HEK293 (cell line): ENCODE data around the gene ETNPPL.

ENCODE experiments used
- CTCF ChIA-PET: fragments of 350-600 bp; formaldehyde crosslinking; extraction: SDS; loops from one replicate; lab custom pipeline; 2021; ENCODE audit warnings: antibody characterized with exemption; lab: Yijun Ruan, JAX
- POLR2A ChIA-PET: fragments of 300-600 bp; formaldehyde crosslinking; extraction: SDS; loops from one replicate; lab custom pipeline; 2020; ENCODE audit warnings: antibody characterized with exemption, inconsistent platforms; lab: Yijun Ruan, JAX
- H3K27ac ChIP-seq: fragments of 200-500 bp; sonication (Bioruptor generic); 2 replicates; pipeline ENCODE4 v1.5.1; 2014; ENCODE audit warnings: low read depth, low read length, control low read depth, inconsistent platforms; ENCODE audit errors: extremely low read depth
- H3K36me3 ChIP-seq, 2 experiments: fragments of 200-500 bp in 1 of 2; sonication (Bioruptor generic) in 1 of 2; 1 replicate in 1 of 2; 2 replicates in 1 of 2; pipeline ENCODE4 v1.5.1; 2014 to 2017; ENCODE audit warnings: inconsistent platforms in 2 of 2, low read length in 2 of 2; ENCODE audit not compliant: control insufficient read depth in 2 of 2, insufficient read depth in 1 of 2
- H3K4me1 ChIP-seq: fragments of 200-500 bp; sonication (Bioruptor generic); 2 replicates; pipeline ENCODE4 v1.5.1; 2014; ENCODE audit warnings: mild to moderate bottlenecking, low read length, inconsistent platforms; ENCODE audit not compliant: control insufficient read depth, insufficient read depth
- H3K4me3 ChIP-seq: 2 replicates; pipeline ENCODE4 v1.5.1; 2011; ENCODE audit warnings: low read depth, mild to moderate bottlenecking, control low read depth, low read length, moderate library complexity
- H3K9me3 ChIP-seq: fragments of 200-500 bp; sonication (Bioruptor generic); 2 replicates; pipeline ENCODE4 v1.5.1; 2014; ENCODE audit warnings: low read depth, low read length, inconsistent platforms; ENCODE audit not compliant: control insufficient read depth, insufficient read depth
- FEZF1 ChIP-seq: fragments of 450-650 bp; formaldehyde crosslinking; IDR thresholded peaks from 2 replicates; pipeline ENCODE4 v1.5.1; 2016; ENCODE audit warnings: missing biosample characterization, missing genetic modification characterization
- GFI1B ChIP-seq: fragments of 450-650 bp; formaldehyde crosslinking; IDR thresholded peaks from 2 replicates; pipeline ENCODE4 v1.5.1; 2016; ENCODE audit warnings: missing biosample characterization, missing genetic modification characterization
- GLIS2 ChIP-seq: fragments of 450-650 bp; formaldehyde crosslinking; IDR thresholded peaks from 2 replicates; pipeline ENCODE4 v1.5.1; 2016; ENCODE audit warnings: missing biosample characterization, missing genetic modification characterization
- KLF1 ChIP-seq: fragments of 450-650 bp; formaldehyde crosslinking; IDR thresholded peaks from 2 replicates; pipeline ENCODE4 v1.5.1; 2016; ENCODE audit warnings: missing biosample characterization, missing genetic modification characterization
- KLF16 ChIP-seq: fragments of 450-650 bp; formaldehyde crosslinking; IDR thresholded peaks from 2 replicates; pipeline ENCODE4 v1.5.1; 2017; ENCODE audit warnings: missing biosample characterization, missing genetic modification characterization
- ZEB2 ChIP-seq: fragments of 450-650 bp; formaldehyde crosslinking; IDR thresholded peaks from 2 replicates; pipeline ENCODE4 v1.5.1; 2016; ENCODE audit warnings: missing biosample characterization, missing genetic modification characterization
- ZNF133 ChIP-seq: fragments of 450-650 bp; formaldehyde crosslinking; IDR thresholded peaks from 2 replicates; pipeline ENCODE4 v1.5.1; 2016; ENCODE audit warnings: missing biosample characterization, missing genetic modification characterization
- ZNF140 ChIP-seq: fragments of 450-650 bp; formaldehyde crosslinking; IDR thresholded peaks from 2 replicates; pipeline ENCODE4 v1.5.1; 2016; ENCODE audit warnings: missing biosample characterization, missing genetic modification characterization
- ZNF155 ChIP-seq: fragments of 450-650 bp; formaldehyde crosslinking; IDR thresholded peaks from 2 replicates; pipeline ENCODE4 v1.5.1; 2016; ENCODE audit warnings: missing biosample characterization, missing genetic modification characterization
- ZNF174 ChIP-seq: fragments of 450-650 bp; formaldehyde crosslinking; IDR thresholded peaks from 2 replicates; pipeline ENCODE4 v1.5.0; 2017; ENCODE audit warnings: missing biosample characterization, mild to moderate bottlenecking, missing genetic modification characterization
- ZNF239 ChIP-seq: fragments of 450-650 bp; formaldehyde crosslinking; IDR thresholded peaks from 2 replicates; pipeline ENCODE4 v1.5.1; 2016; ENCODE audit warnings: missing biosample characterization, missing genetic modification characterization
- ZNF248 ChIP-seq: fragments of 450-650 bp; formaldehyde crosslinking; IDR thresholded peaks from 2 replicates; pipeline ENCODE4 v1.5.1; 2017; ENCODE audit warnings: missing biosample characterization, missing genetic modification characterization
- ZNF274 ChIP-seq, 2 experiments: fragments of 200-500 bp in 1 of 2; fragments of 450-650 bp in 1 of 2; sonication (Bioruptor generic) in 1 of 2; formaldehyde crosslinking in 1 of 2; IDR thresholded peaks; 2 replicates each; pipeline versions ENCODE4 v1.5.1 to v1.6.1; 2014 to 2016; ENCODE audit warnings: borderline replicate concordance in 1 of 2, inconsistent platforms in 1 of 2, low read length in 1 of 2, missing biosample characterization in 1 of 2, missing genetic modification characterization in 1 of 2
- ZNF366 ChIP-seq: fragments of 450-650 bp; formaldehyde crosslinking; conservative IDR thresholded peaks from 2 replicates; pipeline ENCODE4 v1.5.1; 2016; ENCODE audit warnings: missing biosample characterization, missing genetic modification characterization
- ZNF529 ChIP-seq: fragments of 450-650 bp; formaldehyde crosslinking; IDR thresholded peaks from 2 replicates; pipeline ENCODE4 v1.5.1; 2017; ENCODE audit warnings: missing genetic modification characterization, missing biosample characterization; ENCODE audit not compliant: insufficient replicate concordance
- ZNF561 ChIP-seq: fragments of 450-650 bp; IDR thresholded peaks from 2 replicates; pipeline ENCODE4 v1.5.1; 2018; ENCODE audit warnings: missing biosample characterization, missing genetic modification characterization, borderline replicate concordance
- ZNF645 ChIP-seq: fragments of 450-650 bp; formaldehyde crosslinking; IDR thresholded peaks from 2 replicates; pipeline ENCODE4; 2016; ENCODE audit warnings: missing biosample characterization, missing genetic modification characterization
- ZNF677 ChIP-seq: fragments of 450-650 bp; IDR thresholded peaks from 2 replicates; pipeline ENCODE4 v1.5.0; 2018; ENCODE audit warnings: missing biosample characterization, mild to moderate bottlenecking, missing genetic modification characterization, moderate library complexity
- ZNF707 ChIP-seq: fragments of 450-650 bp; formaldehyde crosslinking; IDR thresholded peaks from 2 replicates; pipeline ENCODE4 v1.5.1; 2016; ENCODE audit warnings: missing biosample characterization, missing genetic modification characterization
- ZNF768 ChIP-seq: fragments of 450-650 bp; formaldehyde crosslinking; IDR thresholded peaks from 2 replicates; pipeline ENCODE4 v1.5.1; 2018; ENCODE audit warnings: missing biosample characterization, mild to moderate bottlenecking, missing genetic modification characterization
- ZNF792 ChIP-seq: fragments of 450-650 bp; formaldehyde crosslinking; IDR thresholded peaks from 2 replicates; pipeline ENCODE4 v1.5.1; 2016; ENCODE audit warnings: missing biosample characterization, missing genetic modification characterization
- TF ChIP-seq, protein P1 (sequence below): fragments of 450-650 bp; formaldehyde crosslinking; IDR thresholded peaks from 2 replicates; pipeline ENCODE4 v1.5.1; 2017; ENCODE audit warnings: missing biosample characterization, missing genetic modification characterization
- TF ChIP-seq, protein P2 (sequence below): fragments of 450-650 bp; formaldehyde crosslinking; IDR thresholded peaks from 2 replicates; pipeline ENCODE4 v1.5.1; 2016; ENCODE audit warnings: missing biosample characterization, missing genetic modification characterization
- TF ChIP-seq, protein P3 (sequence below): fragments of 450-650 bp; formaldehyde crosslinking; optimal IDR thresholded peaks from 2 replicates; pipeline ENCODE3; 2016; ENCODE audit warnings: missing biosample characterization, mild to moderate bottlenecking, missing genetic modification characterization
- TF ChIP-seq, protein P4 (sequence below): fragments of 450-650 bp; formaldehyde crosslinking; IDR thresholded peaks from 2 replicates; pipeline ENCODE4 v1.5.1; 2016; ENCODE audit warnings: missing biosample characterization, missing genetic modification characterization
- TF ChIP-seq, protein P5 (sequence below): fragments of 450-650 bp; formaldehyde crosslinking; IDR thresholded peaks from 2 replicates; pipeline ENCODE4 v1.5.1; 2016; ENCODE audit warnings: missing biosample characterization, missing genetic modification characterization

The ETNPPL gene

GRCh38 chr4:108717386-108717785 is 45.5 kb downstream of the ETNPPL start (continued):
- TF ChIP-seq ZNF645 (tag by site-specific recombination) (no peak), ZNF792 (tag by site-specific recombination) (no peak)

DNA sequence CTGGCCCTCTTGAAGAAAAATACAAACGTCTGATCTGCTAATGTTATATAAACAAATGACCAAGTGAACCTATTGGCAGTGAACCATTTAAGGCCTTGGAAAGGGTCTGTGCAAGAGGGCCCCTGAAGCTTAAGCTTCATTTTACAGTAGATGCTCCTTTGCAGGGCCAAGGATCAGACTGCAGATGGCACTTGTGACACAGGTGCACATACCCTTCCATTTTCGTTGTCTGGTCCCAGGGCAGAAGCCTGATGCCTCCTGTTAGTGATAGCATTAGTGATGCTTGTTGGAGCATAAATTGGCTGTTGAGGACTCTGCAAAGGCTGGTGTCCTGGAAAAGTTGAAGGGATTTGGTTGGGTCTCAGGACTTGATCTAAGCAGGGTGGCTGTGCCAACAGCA is 46.5 kb downstream of the ETNPPL start:
- TF ChIP-seq ZNF133 (no peak), ZNF677 (tag by site-specific recombination) (no peak), ZNF274 (IDR thresholded peaks at IDR 0.05; ENCODE audit: low read length) (no peak), ZNF274 (tag by site-specific recombination; IDR thresholded peaks at IDR 0.05; ENCODE audit: borderline replicate concordance) (no peak), ZNF140 (tag by site-specific recombination) (no peak), ZNF768 (no peak), ZNF174 (tag by site-specific recombination) (no peak), ZNF239 (tag by site-specific recombination) (no peak), ZNF248 (tag by site-specific recombination) (no peak), ZNF707 (tag by site-specific recombination) (no peak), FEZF1 (tag by site-specific recombination) (no peak), KLF16 (no peak), ZNF561 (tag by site-specific recombination) (no peak), ZNF155 (tag by site-specific recombination) (no peak), KLF1 (tag by site-specific recombination) (no peak)
- TF ChIP-seq, protein P1, sequence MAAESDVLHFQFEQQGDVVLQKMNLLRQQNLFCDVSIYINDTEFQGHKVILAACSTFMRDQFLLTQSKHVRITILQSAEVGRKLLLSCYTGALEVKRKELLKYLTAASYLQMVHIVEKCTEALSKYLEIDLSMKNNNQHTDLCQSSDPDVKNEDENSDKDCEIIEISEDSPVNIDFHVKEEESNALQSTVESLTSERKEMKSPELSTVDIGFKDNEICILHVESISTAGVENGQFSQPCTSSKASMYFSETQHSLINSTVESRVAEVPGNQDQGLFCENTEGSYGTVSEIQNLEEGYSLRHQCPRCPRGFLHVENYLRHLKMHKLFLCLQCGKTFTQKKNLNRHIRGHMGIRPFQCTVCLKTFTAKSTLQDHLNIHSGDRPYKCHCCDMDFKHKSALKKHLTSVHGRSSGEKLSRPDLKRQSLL: no peak
- TF ChIP-seq, protein P2, sequence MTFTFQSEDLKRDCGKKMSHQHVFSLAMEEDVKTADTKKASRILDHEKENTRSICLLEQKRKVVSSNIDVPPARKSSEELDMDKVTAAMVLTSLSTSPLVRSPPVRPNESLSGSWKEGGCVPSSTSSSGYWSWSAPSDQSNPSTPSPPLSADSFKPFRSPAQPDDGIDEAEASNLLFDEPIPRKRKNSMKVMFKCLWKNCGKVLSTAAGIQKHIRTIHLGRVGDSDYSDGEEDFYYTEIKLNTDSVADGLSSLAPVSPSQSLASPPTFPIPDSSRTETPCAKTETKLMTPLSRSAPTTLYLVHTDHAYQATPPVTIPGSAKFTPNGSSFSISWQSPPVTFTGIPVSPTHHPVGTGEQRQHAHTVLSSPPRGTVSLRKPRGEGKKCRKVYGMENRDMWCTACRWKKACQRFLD (tag by site-specific recombination): no peak
- TF ChIP-seq, protein P3, sequence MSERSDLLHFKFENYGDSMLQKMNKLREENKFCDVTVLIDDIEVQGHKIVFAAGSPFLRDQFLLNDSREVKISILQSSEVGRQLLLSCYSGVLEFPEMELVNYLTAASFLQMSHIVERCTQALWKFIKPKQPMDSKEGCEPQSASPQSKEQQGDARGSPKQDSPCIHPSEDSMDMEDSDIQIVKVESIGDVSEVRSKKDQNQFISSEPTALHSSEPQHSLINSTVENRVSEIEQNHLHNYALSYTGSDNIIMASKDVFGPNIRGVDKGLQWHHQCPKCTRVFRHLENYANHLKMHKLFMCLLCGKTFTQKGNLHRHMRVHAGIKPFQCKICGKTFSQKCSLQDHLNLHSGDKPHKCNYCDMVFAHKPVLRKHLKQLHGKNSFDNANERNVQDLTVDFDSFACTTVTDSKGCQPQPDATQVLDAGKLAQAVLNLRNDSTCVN (tag by site-specific recombination): no peak
- TF ChIP-seq, all 188 proteins: peak for 0

DNA sequence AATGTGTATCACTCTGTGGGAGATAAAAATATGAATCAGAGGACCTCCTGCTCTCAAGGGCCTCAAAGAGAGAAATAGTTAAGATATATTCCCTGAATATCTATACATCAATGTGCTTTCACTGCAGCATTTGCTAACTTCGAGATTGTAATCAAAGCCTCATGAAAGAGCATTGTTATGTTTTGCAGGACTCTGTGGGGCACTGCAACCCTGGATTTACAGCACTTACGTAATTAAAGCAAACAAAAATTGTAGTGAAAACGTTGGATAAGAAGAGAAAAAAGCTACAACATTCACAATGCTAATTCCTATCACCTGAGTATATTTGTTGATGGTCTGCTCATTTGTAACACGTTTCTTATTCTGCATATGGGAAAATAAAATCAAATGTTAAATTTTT is 48.0 kb downstream of the ETNPPL start:
- POLR2A ChIA-PET: no interaction called here
- Histone ChIP-seq H3K9me3 (no peaks in the 10 kb centered on the region), H3K36me3 (no peaks in the 10 kb centered on the region), H3K27ac (no peak overlapping the region), H3K4me1 (0 out of 2 replicates have a peak, but pooled peaks cover 4% of the 10 kb centered on the region), H3K4me3 (no peak overlapping the region)
- CTCF ChIA-PET: no interaction called here
- TF ChIP-seq GLIS2 (tag by site-specific recombination): no peak
- no peak for TF ChIP-seq ZNF529 (tag by site-specific recombination)
- TF ChIP-seq, protein P4, sequence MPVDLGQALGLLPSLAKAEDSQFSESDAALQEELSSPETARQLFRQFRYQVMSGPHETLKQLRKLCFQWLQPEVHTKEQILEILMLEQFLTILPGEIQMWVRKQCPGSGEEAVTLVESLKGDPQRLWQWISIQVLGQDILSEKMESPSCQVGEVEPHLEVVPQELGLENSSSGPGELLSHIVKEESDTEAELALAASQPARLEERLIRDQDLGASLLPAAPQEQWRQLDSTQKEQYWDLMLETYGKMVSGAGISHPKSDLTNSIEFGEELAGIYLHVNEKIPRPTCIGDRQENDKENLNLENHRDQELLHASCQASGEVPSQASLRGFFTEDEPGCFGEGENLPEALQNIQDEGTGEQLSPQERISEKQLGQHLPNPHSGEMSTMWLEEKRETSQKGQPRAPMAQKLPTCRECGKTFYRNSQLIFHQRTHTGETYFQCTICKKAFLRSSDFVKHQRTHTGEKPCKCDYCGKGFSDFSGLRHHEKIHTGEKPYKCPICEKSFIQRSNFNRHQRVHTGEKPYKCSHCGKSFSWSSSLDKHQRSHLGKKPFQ: no peak
- no peak for TF ChIP-seq ZNF366 (tag by site-specific recombination)
- no peak for TF ChIP-seq ZEB2 (tag by site-specific recombination)
- no peak for TF ChIP-seq GFI1B
- TF ChIP-seq, protein P5, sequence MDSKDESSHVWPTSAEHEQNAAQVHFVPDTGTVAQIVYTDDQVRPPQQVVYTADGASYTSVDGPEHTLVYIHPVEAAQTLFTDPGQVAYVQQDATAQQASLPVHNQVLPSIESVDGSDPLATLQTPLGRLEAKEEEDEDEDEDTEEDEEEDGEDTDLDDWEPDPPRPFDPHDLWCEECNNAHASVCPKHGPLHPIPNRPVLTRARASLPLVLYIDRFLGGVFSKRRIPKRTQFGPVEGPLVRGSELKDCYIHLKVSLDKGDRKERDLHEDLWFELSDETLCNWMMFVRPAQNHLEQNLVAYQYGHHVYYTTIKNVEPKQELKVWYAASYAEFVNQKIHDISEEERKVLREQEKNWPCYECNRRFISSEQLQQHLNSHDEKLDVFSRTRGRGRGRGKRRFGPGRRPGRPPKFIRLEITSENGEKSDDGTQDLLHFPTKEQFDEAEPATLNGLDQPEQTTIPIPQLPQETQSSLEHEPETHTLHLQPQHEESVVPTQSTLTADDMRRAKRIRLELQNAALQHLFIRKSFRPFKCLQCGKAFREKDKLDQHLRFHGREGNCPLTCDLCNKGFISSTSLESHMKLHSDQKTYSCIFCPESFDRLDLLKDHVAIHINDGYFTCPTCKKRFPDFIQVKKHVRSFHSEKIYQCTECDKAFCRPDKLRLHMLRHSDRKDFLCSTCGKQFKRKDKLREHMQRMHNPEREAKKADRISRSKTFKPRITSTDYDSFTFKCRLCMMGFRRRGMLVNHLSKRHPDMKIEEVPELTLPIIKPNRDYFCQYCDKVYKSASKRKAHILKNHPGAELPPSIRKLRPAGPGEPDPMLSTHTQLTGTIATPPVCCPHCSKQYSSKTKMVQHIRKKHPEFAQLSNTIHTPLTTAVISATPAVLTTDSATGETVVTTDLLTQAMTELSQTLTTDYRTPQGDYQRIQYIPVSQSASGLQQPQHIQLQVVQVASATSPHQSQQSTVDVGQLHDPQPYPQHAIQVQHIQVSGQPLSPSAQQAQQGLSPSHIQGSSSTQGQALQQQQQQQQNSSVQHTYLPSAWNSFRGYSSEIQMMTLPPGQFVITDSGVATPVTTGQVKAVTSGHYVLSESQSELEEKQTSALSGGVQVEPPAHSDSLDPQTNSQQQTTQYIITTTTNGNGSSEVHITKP (tag by site-specific recombination): no peak

More for the DNA sequence above, 46.5 kb downstream of the ETNPPL start:
- POLR2A ChIA-PET: no interaction called here
- CTCF ChIA-PET: no interaction called here
- H3K9me3 ChIP-seq: no peaks in the 10 kb centered on the region
- H3K4me1 ChIP-seq: 0 out of 2 replicates have a peak, but pooled peaks cover 4% of the 10 kb centered on the region
- no peak overlapping the region for H3K27ac ChIP-seq
- H3K4me3 ChIP-seq: no peak overlapping the region
- no peaks in the 10 kb centered on the region for H3K36me3 ChIP-seq
